Heart right ventricle (tissue), 16 donors: ENCODE results near the gene PAN2. TPM values are rescaled to one million over a fixed set of nuclear protein-coding genes. Genes with fewer than 3 reads are reported as not detected.

Source experiments
- ATAC-seq, 8 donors: fragments of 200-7000 bp; cut with Tn5 transposase; one replicate each; pipeline ENCODE4 v1.9.1; 2020; ENCODE audit warnings: mild to moderate bottlenecking in 8 of 8, moderate library complexity in 8 of 8, moderate number of reproducible peaks in 1 of 8
- DNase-seq, 2 donors: peaks; one replicate each; pipeline ENCODE4 v3.0.0-alpha.2; 2020
- H3K27ac ChIP-seq, 10 donors: fragments of 200-600 bp; sonication (generic) in 2 of 10; one replicate each; pipeline versions ENCODE4 v1.5.0 to v1.8.0; 2020 to 2022; ENCODE audit warnings: mild to moderate bottlenecking in 3 of 10
- H3K27me3 ChIP-seq, 7 donors: fragments of 200-600 bp; one replicate each; pipeline ENCODE4 v1.8.0; 2021 to 2022; ENCODE audit warnings: mild to moderate bottlenecking in 2 of 7
- H3K36me3 ChIP-seq, 9 donors: fragments of 200-600 bp; sonication (generic) in 1 of 9; one replicate each; pipeline versions ENCODE4 v1.5.0 to v1.8.0; 2020 to 2022; ENCODE audit warnings: mild to moderate bottlenecking in 2 of 9
- H3K4me1 ChIP-seq, 9 donors: fragments of 200-600 bp; sonication (generic) in 1 of 9; one replicate each; pipeline versions ENCODE4 v1.5.0 to v1.8.0; 2020 to 2022; ENCODE audit warnings: mild to moderate bottlenecking in 4 of 9
- H3K4me3 ChIP-seq, 10 donors: fragments of 200-600 bp; sonication (generic) in 2 of 10; one replicate each; pipeline versions ENCODE4 v1.5.0 to v1.8.0; 2020 to 2022; ENCODE audit warnings: mild to moderate bottlenecking in 7 of 10, moderate library complexity in 2 of 10
- H3K9me3 ChIP-seq, 11 donors: fragments of 200-600 bp in 10 of 11; sonication (generic) in 2 of 11; one replicate each; pipeline versions ENCODE4 v1.5.0 to v1.8.0; 2013 to 2022; ENCODE audit warnings: mild to moderate bottlenecking in 2 of 11, control low read depth in 1 of 11, moderate library complexity in 1 of 11
- WGBS, 2 donors: extraction: QIAGEN DNeasy Blood & Tissue Kit; methylation state at CpG; one replicate each; pipeline ENCODE4 v1.1.7; 2013; ENCODE audit warnings: inconsistent platforms in 1 of 2; 5-methylcytosine and 5-hydroxymethylcytosine counted together
- intact Hi-C, 10 donors: fragments of 100-400 bp; cut with DNase I; formaldehyde crosslinking; loops; one replicate each; pipeline versions ENCODE4 v1.11.1 to v1.14.2; 2022
- polyA plus RNA-seq, 2 donors: library from polyadenylated mRNA; stranded (reverse); fragments of 200-250 nt; gene quantifications; one replicate each; pipeline ENCODE4 v1.2.3, GENCODE V29; 2013
- total RNA-seq, 10 donors: library from RNA; stranded (reverse); fragmentation: NEBNext Ultra II Directional in 3 of 10; extraction: Animal tissue kit (Norgen Biotek cat#: 25700) in 3 of 10; gene quantifications; one replicate each; pipeline versions ENCODE4 v1.2.1 to v1.2.4, GENCODE V29; 2021 to 2023
- TF ChIP-seq, protein P1 (sequence below), 9 donors: fragments of 200-600 bp; sonication (generic) in 2 of 9; IDR thresholded peaks; one replicate each; pipeline versions ENCODE4 v1.5.0 to v1.8.0; 2021 to 2022; ENCODE audit warnings: antibody characterized with exemption in 9 of 9, mild to moderate bottlenecking in 5 of 9, moderate library complexity in 1 of 9
- donor health status: Arrhythmogenic right ventricular cardiomyopathy.
- donor health status: ischemic (EF 13 %, LVEDD 7.1; RV severe dilation, severe dysfunction).
- donor health status: healthy with polysubstance abuse.
- donor health status: DM: no; HTN: yes; CAD: no.
- donor health status: DM: no; HTN: no; CAD: no.
- donor health status: ischemic (EF 25% LVEDD 6.9; RV normal size, moderate dysfunction).
- donor health status: ischemic (EF 25% LVEDD 5.7; RV mildly dilated, moderate dysfunction).
- donor health status: healthy.
- donor health status: DM: yes; HTN: yes; CAD: no.
- donor health status: Ischemic cardiomyopathy.
- donor health status: ischemic (EF 35%, LVEDD 5.7; RV mildly dilated, moderate dysfunction).
- donor health status: nonischemic (EF 11% LVEDD 7.7; RV severe dilation, severe dysfunction).
- donor health status: DM: yes; HTN: yes; CAD: no.
- donor health status: PGD.
- donor health status: ischemic (EF 29% LVEDD 5.4; RV normal size, mild dysfunction).
- donor health status: nonischemic (EF 23%, LVEDD 6.1; RV moderate dilation, normal function).

PAN2 gene
- total and polyA plus RNA-seq, 12 donors, result 20.6 to 85.3 (median 38.1) TPM

- intact Hi-C loops, result loop anchor here in 2 of 10 donors (5.0 to 10.0 kb wide), 2 partner anchors 64 to 71 kb away; partner anchors contain the start of gene TIMELESS (in 1 of the 2)
- peaks cover 0 to 4% (median 0%) of the 10 kb centered on the region in 7 donors for H3K27me3 ChIP-seq
Observed at GRCh38 chr12:56373515-56373914, 39.7 kb upstream of the PAN2 start.

GRCh38 chr12:56366948-56367347, 33.1 kb upstream of the PAN2 start:
- intact Hi-C loops, result loop anchor here in 3 of 10 donors (10.0 kb wide), 1 partner anchor 98 kb away; the partner anchor contains the start of gene SPRYD4 (in 3 of the 3)
- ATAC-seq (no peak), DNase-seq (no peak)
- H3K4me3 ChIP-seq, result no peak overlapping the region
- no peaks in the 10 kb centered on the region for H3K36me3 ChIP-seq
- no peaks in the 10 kb centered on the region for H3K4me1 ChIP-seq
- WGBS, 2 donors, result 87 to 89% methylated on average over 3 of the region's 3 CpGs
- H3K27ac ChIP-seq, result no peak overlapping the region
- TF ChIP-seq, protein P1, sequence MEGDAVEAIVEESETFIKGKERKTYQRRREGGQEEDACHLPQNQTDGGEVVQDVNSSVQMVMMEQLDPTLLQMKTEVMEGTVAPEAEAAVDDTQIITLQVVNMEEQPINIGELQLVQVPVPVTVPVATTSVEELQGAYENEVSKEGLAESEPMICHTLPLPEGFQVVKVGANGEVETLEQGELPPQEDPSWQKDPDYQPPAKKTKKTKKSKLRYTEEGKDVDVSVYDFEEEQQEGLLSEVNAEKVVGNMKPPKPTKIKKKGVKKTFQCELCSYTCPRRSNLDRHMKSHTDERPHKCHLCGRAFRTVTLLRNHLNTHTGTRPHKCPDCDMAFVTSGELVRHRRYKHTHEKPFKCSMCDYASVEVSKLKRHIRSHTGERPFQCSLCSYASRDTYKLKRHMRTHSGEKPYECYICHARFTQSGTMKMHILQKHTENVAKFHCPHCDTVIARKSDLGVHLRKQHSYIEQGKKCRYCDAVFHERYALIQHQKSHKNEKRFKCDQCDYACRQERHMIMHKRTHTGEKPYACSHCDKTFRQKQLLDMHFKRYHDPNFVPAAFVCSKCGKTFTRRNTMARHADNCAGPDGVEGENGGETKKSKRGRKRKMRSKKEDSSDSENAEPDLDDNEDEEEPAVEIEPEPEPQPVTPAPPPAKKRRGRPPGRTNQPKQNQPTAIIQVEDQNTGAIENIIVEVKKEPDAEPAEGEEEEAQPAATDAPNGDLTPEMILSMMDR (IDR thresholded peaks at IDR 0.05), result no peak
- H3K9me3 ChIP-seq, result no peaks in the 10 kb centered on the region
- H3K27me3 ChIP-seq, result peaks cover 0 to 4% (median 0%) of the 10 kb centered on the region in 7 donors

More at GRCh38 chr12:56373515-56373914, 39.7 kb upstream of the PAN2 start:
- peaks cover 0 to 10% (median 0%) of the 10 kb centered on the region in 9 donors for H3K4me1 ChIP-seq
- DNase-seq (no peak), ATAC-seq (no peak)
- H3K9me3 ChIP-seq, result peaks cover 0 to 6% (median 0%) of the 10 kb centered on the region in 11 donors
- TF ChIP-seq, protein P1 (IDR thresholded peaks at IDR 0.05), result no peak
- H3K27ac ChIP-seq, result no peak overlapping the region
- 94 to 98% methylated on average over 1 of the region's 1 CpG for WGBS, 2 donors
- no peak overlapping the region for H3K4me3 ChIP-seq
- H3K36me3 ChIP-seq, result no peaks in the 10 kb centered on the region

DNA sequence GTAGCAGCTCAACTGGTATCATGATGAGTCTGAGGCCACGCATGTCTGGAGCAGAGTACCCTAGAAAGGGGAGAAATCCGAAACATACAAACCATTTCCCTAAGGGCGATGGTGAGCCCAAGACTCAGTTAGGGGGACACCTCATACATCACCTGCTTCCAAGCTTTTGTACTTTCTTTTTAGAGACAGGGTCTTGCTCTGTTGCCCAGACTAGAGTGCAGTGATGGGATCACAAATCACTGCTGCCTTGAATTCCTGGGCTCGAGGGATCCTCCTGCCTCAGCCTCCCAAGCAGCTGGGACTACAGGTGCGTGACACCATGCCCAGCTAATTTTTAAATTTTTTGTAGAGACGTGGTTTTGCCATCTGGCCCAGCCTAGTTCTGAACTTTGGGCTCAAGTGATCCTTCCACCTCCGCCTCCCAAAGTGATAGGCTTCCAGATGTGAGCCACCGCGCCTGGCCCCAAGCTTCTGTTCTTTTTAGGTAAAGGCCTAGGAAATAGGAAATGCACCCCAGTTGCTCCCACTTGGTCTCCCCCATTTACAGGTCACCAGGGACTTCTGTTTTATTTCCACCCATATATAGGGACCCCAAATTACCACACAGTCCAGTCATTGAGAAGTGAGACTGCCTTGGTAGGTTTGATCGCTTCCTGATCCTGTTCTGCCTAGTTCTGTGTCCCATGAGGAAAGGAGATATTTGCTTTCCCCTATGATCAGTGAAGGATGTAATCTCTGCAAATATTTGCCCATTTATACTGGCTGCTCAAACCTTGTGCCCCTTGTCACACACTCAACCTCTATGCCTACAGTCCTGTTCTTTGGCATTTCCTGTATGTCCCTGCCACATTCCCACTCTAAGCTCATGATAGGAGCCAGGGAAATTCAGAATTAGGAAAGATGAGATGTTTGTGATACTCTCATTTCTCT, 28.6 kb upstream of the PAN2 start, which contains the start of gene APOF:
TSS of gene APOF (minus strand) at position 728 of the 930 bp plus-strand sequence. CDS start at position 616, 112 bp downstream.
- WGBS, 2 donors, result 92 to 94% methylated on average over 10 of the region's 10 CpGs
- H3K27me3 ChIP-seq, result no peaks in the 10 kb centered on the region

More for the DNA sequence above, 28.6 kb upstream of the PAN2 start, which contains the start of gene APOF:
- Histone ChIP-seq H3K36me3 (peaks cover 0 to 5% (median 0%) of the 10 kb centered on the region in 9 donors), H3K4me3 (no peak within 1 kb of the TSS), H3K9me3 (no peaks in the 10 kb centered on the region), H3K27ac (no peak within 1 kb of the TSS), H3K4me1 (peaks cover 0 to 30% (median 23%) of the 10 kb centered on the region in 9 donors)
- no peak for ATAC-seq
- intact Hi-C loops, result loop anchor here in 5 of 10 donors (5.0 to 10.0 kb wide), 3 partner anchors 90 to 105 kb away; partner anchors contain the start of genes SPRYD4 (in 4 of the 5) and MIP (in 1 of the 5)
- DNase-seq, result no peak
- TF ChIP-seq, protein P1 (IDR thresholded peaks at IDR 0.05), result no peak
